IMR-90 (cell line): ENCODE data around the gene CPA4. TPM values are rescaled to one million over a fixed set of nuclear protein-coding genes. Genes with fewer than 3 reads are reported as not detected.
A peak's percentile ranks its signal among the peaks of the same experiment; 100 is the strongest.

Experiments used
- ATAC-seq: fragments of 200-7000 bp; cut with Tn5 transposase; 2 replicates; pipeline ENCODE4 v1.9.1; 2020; ENCODE audit warnings: low read depth, mild to moderate bottlenecking, moderate library complexity
- BruUV-seq: library from RNA; stranded (reverse); fragments of 400-500 nt; replicated peaks from 2 replicates; lab custom pipeline; 2021; lab: Mats Ljungman, UMichigan
- CTCF ChIA-PET: fragments of 300-600 bp; formaldehyde crosslinking; extraction: SDS; loops from one replicate; lab custom pipeline; 2021; ENCODE audit warnings: antibody characterized with exemption; lab: Yijun Ruan, JAX
- POLR2A ChIA-PET: fragments of 300-600 bp; sonication (Branson Sonifier 250); formaldehyde crosslinking; loops from one replicate; lab custom pipeline; 2022; ENCODE audit warnings: antibody characterized with exemption; ENCODE audit not compliant: unreplicated experiment; lab: Charles Lee
- DNase-seq: peaks from one replicate; pipeline ENCODE4 v3.0.0; 2013
- H2AFZ ChIP-seq: replicated peaks from 2 replicates; pipeline ENCODE3; 2013; ENCODE audit warnings: low read length, mild to moderate bottlenecking; ENCODE audit not compliant: poor library complexity
- H2AK5ac ChIP-seq: 2 replicates; pipeline ENCODE4 v1.6.1; 2013; ENCODE audit warnings: low read depth, low read length, inconsistent platforms
- H2AK9ac ChIP-seq: replicated peaks from 2 replicates; pipeline ENCODE3; 2013; ENCODE audit warnings: mild to moderate bottlenecking, low read depth, low read length, moderate library complexity; ENCODE audit not compliant: poor library complexity
- H2BK120ac ChIP-seq: 2 replicates; pipeline ENCODE4 v1.6.1; 2013; ENCODE audit warnings: low read depth, low read length, inconsistent platforms
- H2BK15ac ChIP-seq: 3 replicates; pipeline ENCODE4 v1.6.1; 2013; ENCODE audit warnings: low read depth, low read length, inconsistent platforms
- H2BK20ac ChIP-seq: 2 replicates; pipeline ENCODE4 v1.6.1; 2013; ENCODE audit warnings: low read depth, mild to moderate bottlenecking, inconsistent platforms, low read length, moderate library complexity
- H2BK5ac ChIP-seq: 2 replicates; pipeline ENCODE4 v1.6.1; 2013; ENCODE audit warnings: mild to moderate bottlenecking, low read depth, low read length, inconsistent platforms; ENCODE audit not compliant: poor library complexity, severe bottlenecking
- H3K14ac ChIP-seq: replicated peaks from 2 replicates; pipeline ENCODE4 v1.6.1; 2013; ENCODE audit warnings: low read depth, low read length, inconsistent platforms
- H3K18ac ChIP-seq: 2 replicates; pipeline ENCODE4 v1.6.1; 2013; ENCODE audit warnings: low read depth, low read length, control low read depth
- H3K23ac ChIP-seq: 2 replicates; pipeline ENCODE4 v1.6.1; 2013; ENCODE audit warnings: low read depth, low read length, inconsistent platforms
- H3K27ac ChIP-seq: 2 replicates; pipeline ENCODE4 v1.5.1; 2013; ENCODE audit warnings: mild to moderate bottlenecking, control low read depth, low read length; ENCODE audit not compliant: insufficient read depth
- H3K27me3 ChIP-seq: 2 replicates; pipeline ENCODE4 v1.6.1; 2013; ENCODE audit warnings: low read length; ENCODE audit not compliant: control insufficient read depth, insufficient read depth
- H3K36me3 ChIP-seq: 2 replicates; pipeline ENCODE4 v1.6.1; 2013; ENCODE audit warnings: low read length, mixed read lengths; ENCODE audit not compliant: control insufficient read depth, insufficient read depth
- H3K4ac ChIP-seq: 2 replicates; pipeline ENCODE4 v1.6.1; 2013; ENCODE audit warnings: low read depth, low read length, inconsistent platforms
- H3K4me1 ChIP-seq: 2 replicates; pipeline ENCODE4 v1.6.1; 2013; ENCODE audit warnings: low read length, mixed read lengths; ENCODE audit not compliant: control insufficient read depth, insufficient read depth
- H3K4me2 ChIP-seq: 2 replicates; pipeline ENCODE4 v1.6.1; 2013; ENCODE audit warnings: low read depth, mild to moderate bottlenecking, control low read depth, low read length, moderate library complexity
- H3K4me3 ChIP-seq: 2 replicates; pipeline ENCODE4 v1.5.1; 2013; ENCODE audit warnings: low read depth, mild to moderate bottlenecking, control low read depth, low read length, moderate library complexity; ENCODE audit not compliant: insufficient read depth
- H3K56ac ChIP-seq: 2 replicates; pipeline ENCODE4 v1.6.1; 2013; ENCODE audit warnings: low read length, inconsistent platforms; ENCODE audit not compliant: insufficient read depth; ENCODE audit errors: extremely low read depth
- H3K79me1 ChIP-seq, 2 experiments: 2 replicates each; pipeline ENCODE4 v1.6.1; 2013; ENCODE audit warnings: low read length in 2 of 2, inconsistent platforms in 1 of 2, low read depth in 1 of 2
- H3K9ac ChIP-seq: 2 replicates; pipeline ENCODE4 v1.6.1; 2013; ENCODE audit warnings: low read depth, low read length, control low read depth
- H3K9me1 ChIP-seq: 2 replicates; pipeline ENCODE4 v1.6.1; 2013; ENCODE audit warnings: low read length, inconsistent platforms; ENCODE audit not compliant: insufficient read depth
- H3K9me3 ChIP-seq: 2 replicates; pipeline ENCODE4 v1.6.1; 2013; ENCODE audit warnings: low read length; ENCODE audit not compliant: control insufficient read depth, insufficient read depth
- H4K20me1 ChIP-seq: 2 replicates; pipeline ENCODE4 v1.6.1; 2013; ENCODE audit warnings: low read length, inconsistent platforms; ENCODE audit not compliant: insufficient read depth
- H4K5ac ChIP-seq: 2 replicates; pipeline ENCODE4 v1.6.1; 2013; ENCODE audit warnings: mild to moderate bottlenecking, low read depth, low read length, control low read depth
- H4K8ac ChIP-seq, 2 experiments: 2 replicates each; pipeline ENCODE4 v1.6.1; 2013; ENCODE audit warnings: low read depth in 2 of 2, low read length in 2 of 2, control low read depth in 1 of 2, inconsistent platforms in 1 of 2
- H4K91ac ChIP-seq: 2 replicates; pipeline ENCODE4 v1.6.1; 2013; ENCODE audit warnings: low read depth, low read length, inconsistent platforms; ENCODE audit not compliant: insufficient read depth
- CEBPB ChIP-seq: IDR thresholded peaks from 2 replicates; pipeline ENCODE4 v1.6.1; 2012; ENCODE audit warnings: low read depth, low read length, improper control_type of control experiment
- MXI1 ChIP-seq: IDR thresholded peaks from 2 replicates; pipeline ENCODE4 v1.6.1; 2012; ENCODE audit warnings: low read depth, mild to moderate bottlenecking, low read length, moderate library complexity, borderline replicate concordance
- RCOR1 ChIP-seq: IDR thresholded peaks from 2 replicates; pipeline ENCODE4 v1.6.1; 2012; ENCODE audit warnings: mild to moderate bottlenecking, low read length, improper control_type of control experiment; ENCODE audit not compliant: insufficient replicate concordance
- RFX5 ChIP-seq: IDR thresholded peaks from 2 replicates; pipeline ENCODE4 v1.8.0; 2012; ENCODE audit warnings: low read depth, mild to moderate bottlenecking, low read length, moderate library complexity
- WGBS, 2 experiments: methylation state at CpG; one replicate each; pipeline versions ENCODE4 v1.1.5 to v1.1.7; 2013; ENCODE audit warnings: missing lambda C conversion rate in 2 of 2; ENCODE audit not compliant: insufficient read length in 1 of 2; ENCODE audit errors: extremely low coverage in 2 of 2; 5-methylcytosine and 5-hydroxymethylcytosine counted together
- dilution Hi-C: fragments of 300-500 bp; cut with HindIII; formaldehyde crosslinking; loops from one replicate; pipeline ENCODE4 v1.14.3; 2018; ENCODE audit warnings: low sequenced_read_pairs; ENCODE audit not compliant: unreplicated experiment
- in situ Hi-C: fragments of 300-500 bp; cut with MboI; formaldehyde crosslinking; loops from 3 replicates; pipeline ENCODE4 v1.14.3; 2019; ENCODE audit warnings: low sequenced_read_pairs, inconsistent platforms, mixed read lengths
- intact Hi-C: fragments of 100-400 bp; cut with micrococcal nuclease; formaldehyde crosslinking; loops from 2 replicates; pipeline ENCODE4 v1.10.0; 2022
- polyA plus RNA-seq, 3 experiments: library from polyadenylated mRNA; depleted of rRNA; stranded (reverse); fragments of >200 nt; gene quantifications; 2 replicates each; pipeline ENCODE4 v1.2.3, GENCODE V29; 2012; ENCODE audit warnings: low replicate concordance in 1 of 3
- total RNA-seq: library from RNA; depleted of rRNA; stranded (reverse); fragments of >200 nt; gene quantifications from 2 replicates; pipeline ENCODE4 v1.2.3, GENCODE V29; 2012

The CPA4 gene
- total and polyA plus RNA-seq, 2 of the 4 experiments (the other 2 are of a cell fraction): 316 to 365 TPM

- H3K14ac ChIP-seq: no peak overlapping the region
- WGBS, 2 experiments: 90% methylated on average over 4 of the region's 13 CpGs; no CpG with 5 or more reads in 1 of the 2 experiments
- DNase-seq: no peak
- H3K4me2 ChIP-seq: no peak overlapping the region
- H2AFZ ChIP-seq: no peak overlapping the region
- ChIA-PET CTCF (interaction anchor here (0.6 kb wide), 1 partner anchor 199 kb away, joined by 3 read pairs; no protein-coding TSS in a partner anchor), POLR2A (interaction anchor here (0.6 kb wide), 2 partner anchors 9 to 132 kb away, joined by 3 read pairs; no protein-coding TSS in a partner anchor)
- H3K27ac ChIP-seq: no peak overlapping the region
- in situ Hi-C loops: no loop called here
- H4K91ac ChIP-seq: no peak overlapping the region
- H3K18ac ChIP-seq: no peak overlapping the region
- H2BK15ac ChIP-seq: no peak overlapping the region
- no peak overlapping the region for H3K9ac ChIP-seq
- peaks cover 5 to 8% of the 10 kb centered on the region in 2 experiments; a peak in 2 of 4 replicates for H3K79me1 ChIP-seq
- H3K4me1 ChIP-seq: peaks cover 7% of the 10 kb centered on the region
- H2AK5ac ChIP-seq: peak overlapping the region; percentile 20; the same call in 1 of the 2 replicates
- H4K5ac ChIP-seq: no peak overlapping the region
- no peak overlapping the region for H3K4me3 ChIP-seq
- no peak overlapping the region for H3K4ac ChIP-seq
- intact Hi-C loops: no loop called here
- H3K9me3 ChIP-seq: no peaks in the 10 kb centered on the region
- dilution Hi-C loops: no loop called here
- no peak overlapping the region for H2AK9ac ChIP-seq
- no peak overlapping the region for H3K56ac ChIP-seq
- H3K27me3 ChIP-seq: no peaks in the 10 kb centered on the region
- H3K9me1 ChIP-seq: peaks cover 12% of the 10 kb centered on the region
- no peak overlapping the region; the same call in 1 of the 2 replicates for H2BK20ac ChIP-seq
- no peak for ATAC-seq
- no peak overlapping the region for H2BK120ac ChIP-seq
- H4K20me1 ChIP-seq: no peaks in the 10 kb centered on the region
- H3K36me3 ChIP-seq: peaks cover 2% of the 10 kb centered on the region; the same call in 1 of the 2 replicates
- no peak overlapping the region for H3K23ac ChIP-seq
- H4K8ac ChIP-seq: no peak overlapping the region
- BruUV-seq: no TSS peak
- TF ChIP-seq RFX5: no peak
- TF ChIP-seq MXI1: no peak
- TF ChIP-seq CEBPB: peak; percentile 46; the same call in 1 of the 2 replicates
- no peak for TF ChIP-seq RCOR1
- no peak overlapping the region for H2BK5ac ChIP-seq
Observed at GRCh38 chr7:130296221-130296951, 3.4 kb downstream of the CPA4 start.
